MCF 10A (cell line): ENCODE data around the gene ZBTB48. TPM values are rescaled to one million over a fixed set of nuclear protein-coding genes. Genes with fewer than 3 reads are reported as not detected.

ENCODE experiments used
- BruUV-seq: library from RNA; stranded (reverse); fragments of 400-500 nt; replicated peaks from 2 replicates; lab custom pipeline; 2021; lab: Mats Ljungman, UMichigan
- CTCF ChIA-PET: fragments of 300-600 bp; sonication (Branson Sonifier 250); formaldehyde crosslinking; extraction: SDS; loops from one replicate; lab custom pipeline; 2021; ENCODE audit warnings: antibody characterized with exemption, inconsistent platforms; lab: Yijun Ruan, JAX
- POLR2A ChIA-PET: fragments of 300-600, 350-650 bp; sonication (Branson Sonifier 250); formaldehyde crosslinking; extraction: SDS; loops from one replicate; lab custom pipeline; 2020; ENCODE audit warnings: antibody characterized with exemption, inconsistent platforms; lab: Yijun Ruan, JAX
- DNase-seq: peaks from one replicate; pipeline ENCODE4 v3.0.0-alpha.2; 2018; ENCODE audit not compliant: unreplicated experiment
- H3K27ac Mint-ChIP-seq: one replicate; pipeline ENCODE4 v1.8.0; 2022; ENCODE audit warnings: mild to moderate bottlenecking, low read depth, mixed read lengths; ENCODE audit not compliant: unreplicated experiment
- H3K27me3 Mint-ChIP-seq: one replicate; pipeline ENCODE4 v1.8.0; 2022; ENCODE audit warnings: mixed read lengths; ENCODE audit not compliant: insufficient read depth, unreplicated experiment
- H3K36me3 Mint-ChIP-seq: one replicate; pipeline ENCODE4 v1.8.0; 2022; ENCODE audit warnings: mild to moderate bottlenecking, moderate library complexity, mixed read lengths; ENCODE audit not compliant: insufficient read depth, unreplicated experiment
- H3K4me1 Mint-ChIP-seq: one replicate; pipeline ENCODE4 v1.8.0; 2022; ENCODE audit warnings: mixed read lengths; ENCODE audit not compliant: insufficient read depth, unreplicated experiment
- H3K4me3 Mint-ChIP-seq: one replicate; pipeline ENCODE4 v1.8.0; 2022; ENCODE audit warnings: mild to moderate bottlenecking, moderate library complexity, mixed read lengths; ENCODE audit not compliant: unreplicated experiment
- H3K9me3 Mint-ChIP-seq: one replicate; pipeline ENCODE4 v1.8.0; 2022; ENCODE audit warnings: mixed read lengths; ENCODE audit not compliant: unreplicated experiment
- CTCF ChIP-seq: fragments of 200-600 bp; IDR thresholded peaks from one replicate; pipeline ENCODE4 v1.8.0; 2022; ENCODE audit warnings: antibody characterized with exemption, mild to moderate bottlenecking; ENCODE audit not compliant: unreplicated experiment
- intact Hi-C: fragments of 100-400 bp; cut with micrococcal nuclease; formaldehyde crosslinking; loops from 2 replicates; pipeline ENCODE4 v1.14.1; 2022
- total RNA-seq: library from RNA; stranded (reverse); gene quantifications from 2 replicates; pipeline ENCODE4 v1.2.3, GENCODE V29; 2022

ZBTB48 gene
- total RNA-seq, 1 experiment from 2014 or later: 40.6 TPM

GRCh38 chr1:6627031-6627430 lies 47.2 kb downstream of the ZBTB48 start:
- intact Hi-C loops: no loop called here
- TF ChIP-seq CTCF: no peak
- DNase-seq: no peak
- Mint-ChIP-seq H3K4me3 (peak overlapping the region; percentile 84), H3K27ac (peak overlapping the region; percentile 82), H3K9me3 (no peaks in the 10 kb centered on the region), H3K4me1 (peaks cover 8% of the 10 kb centered on the region), H3K36me3 (peaks cover 58% of the 10 kb centered on the region), H3K27me3 (no peaks in the 10 kb centered on the region)
- BruUV-seq: no TSS peak
- ChIA-PET POLR2A (interaction anchor here (1.2 to 1.6 kb wide), 4 partner anchors 9 to 138 kb away, joined by 3 to 8 read pairs (median 4); no protein-coding TSS in a partner anchor), CTCF (interaction anchor here (0.9 to 1.3 kb wide), 2 partner anchors 9 to 19 kb away, joined by 3 to 5 read pairs; no protein-coding TSS in a partner anchor)

GRCh38 chr1:6627841-6628545 lies 48.2 kb downstream of the ZBTB48 start:
- TF ChIP-seq CTCF: no peak
- Mint-ChIP-seq H3K4me1 (peaks cover 8% of the 10 kb centered on the region), H3K4me3 (peak overlapping the region; percentile 84), H3K36me3 (peaks cover 55% of the 10 kb centered on the region), H3K9me3 (no peaks in the 10 kb centered on the region), H3K27ac (no peak overlapping the region), H3K27me3 (no peaks in the 10 kb centered on the region)
- POLR2A ChIA-PET: no interaction called here
- intact Hi-C loops: no loop called here
- CTCF ChIA-PET: interaction anchor here (1.0 to 1.3 kb wide), 4 partner anchors 10 to 189 kb away, joined by 3 to 5 read pairs (median 4); partner anchors contain the start of genes NOL9 and TAS1R1
- no TSS peak for BruUV-seq
- DNase-seq: no peak

- DNase-seq: no peak
- peaks cover 58% of the 10 kb centered on the region for H3K36me3 Mint-ChIP-seq
- peaks cover 8% of the 10 kb centered on the region for H3K4me1 Mint-ChIP-seq
- no TSS peak for BruUV-seq
- CTCF ChIA-PET: interaction anchor here (0.9 to 1.1 kb wide), 3 partner anchors 11 to 190 kb away, joined by 3 to 4 read pairs (median 4); no protein-coding TSS in a partner anchor
- POLR2A ChIA-PET: interaction anchor here (0.6 to 1.4 kb wide), 2 partner anchors 9 to 13 kb away, joined by 3 to 5 read pairs; no protein-coding TSS in a partner anchor
- TF ChIP-seq CTCF: no peak
- no peak overlapping the region for H3K4me3 Mint-ChIP-seq
- peak overlapping the region; percentile 49 for H3K27ac Mint-ChIP-seq
- intact Hi-C loops: no loop called here
- H3K27me3 Mint-ChIP-seq: no peaks in the 10 kb centered on the region
- H3K9me3 Mint-ChIP-seq: no peaks in the 10 kb centered on the region
Observed at GRCh38 chr1:6628971-6629479, 49.2 kb downstream of the ZBTB48 start.

GRCh38 chr1:6630027-6630426 lies 50.2 kb downstream of the ZBTB48 start:
- no peak overlapping the region for H3K27ac Mint-ChIP-seq
- no TSS peak for BruUV-seq
- DNase-seq: no peak
- H3K9me3 Mint-ChIP-seq: no peaks in the 10 kb centered on the region
- peaks cover 64% of the 10 kb centered on the region for H3K36me3 Mint-ChIP-seq
- POLR2A ChIA-PET: interaction anchor here (0.6 to 1.4 kb wide), 2 partner anchors 10 to 14 kb away, joined by 3 to 5 read pairs; no protein-coding TSS in a partner anchor
- no peaks in the 10 kb centered on the region for H3K27me3 Mint-ChIP-seq
- H3K4me3 Mint-ChIP-seq: no peak overlapping the region
- intact Hi-C loops: no loop called here
- H3K4me1 Mint-ChIP-seq: peaks cover 8% of the 10 kb centered on the region
- CTCF ChIA-PET: interaction anchor here (0.6 to 0.9 kb wide), 4 partner anchors 11 to 763 kb away, joined by 3 to 4 read pairs (median 3); no protein-coding TSS in a partner anchor
- TF ChIP-seq CTCF: no peak
